NCI-H2227 (cell line): ENCODE data around the gene EGR1.

Experiments used
- DNase-seq: peaks from one replicate; lab custom pipeline; 2025; ENCODE audit not compliant: unreplicated experiment; lab: John Stamatoyannopoulos, UW

The EGR1 gene

GRCh38 chr5:138452720-138453119 is 12.6 kb upstream of the EGR1 start:
- DNase-seq, result no peak

GRCh38 chr5:138453590-138453989 is 11.7 kb upstream of the EGR1 start:
- DNase-seq, result no peak

- no peak for DNase-seq
Observed at GRCh38 chr5:138454121-138454520, 11.2 kb upstream of the EGR1 start.

- DNase-seq, result no peak
Observed at GRCh38 chr5:138455232-138455930, 9.9 kb upstream of the EGR1 start.

GRCh38 chr5:138457531-138458275 is 7.6 kb upstream of the EGR1 start:
- DNase-seq, result no peak

GRCh38 chr5:138458384-138458783 is 6.9 kb upstream of the EGR1 start:
- DNase-seq, result no peak

GRCh38 chr5:138458856-138459255 is 6.4 kb upstream of the EGR1 start:
- no peak for DNase-seq

GRCh38 chr5:138459311-138459933 is 5.9 kb upstream of the EGR1 start:
- DNase-seq, result no peak

GRCh38 chr5:138460032-138460693 is 5.1 kb upstream of the EGR1 start:
- DNase-seq, result no peak

GRCh38 chr5:138461343-138462125 is 3.7 kb upstream of the EGR1 start:
- no peak for DNase-seq

GRCh38 chr5:138463419-138464007 is 1.8 kb upstream of the EGR1 start:
- DNase-seq, result peak; percentile 40

- peak; percentile 95 for DNase-seq
Observed at GRCh38 chr5:138464008-138464387, 1.3 kb upstream of the EGR1 start.

GRCh38 chr5:138464388-138465260 is 655 bp upstream of the EGR1 start:
- peak; percentile 97 for DNase-seq

GRCh38 chr5:138466125-138466899 is 1.0 kb downstream of the EGR1 start:
- peak; percentile 47 for DNase-seq

GRCh38 chr5:138466900-138467710 is 1.8 kb downstream of the EGR1 start:
- peak; percentile 11 for DNase-seq

- DNase-seq, result peak; percentile 24
Observed at GRCh38 chr5:138467711-138468132, 2.4 kb downstream of the EGR1 start.

- DNase-seq, result peak; percentile 39
Observed at GRCh38 chr5:138468133-138468965, 3.1 kb downstream of the EGR1 start.
